ENCODE data around the gene CEP97.

CEP97 gene

GRCh38 chr3:101816215-101817149, 92.1 kb downstream of the CEP97 start:
- DNase-seq = no peak

- no peak for DNase-seq
Measured at GRCh38 chr3:101817992-101818391, 93.6 kb downstream of the CEP97 start.

GRCh38 chr3:101819649-101820206, 95.3 kb downstream of the CEP97 start:
- DNase-seq = no peak

All from activated CD8-positive, alpha-beta memory T cell treated with anti-CD3 and anti-CD28 coated beads, Interleukin-2, amount 50 U/mL, for 48 hours (primary cell).